Neutrophil (primary cell): ENCODE results near the gene ZNF534.

Experiments used
- H3K27ac ChIP-seq: fragments of 200-600 bp; sonication (generic); 2 replicates; pipeline ENCODE4 v1.5.1; 2016; ENCODE audit warnings: mild to moderate bottlenecking, moderate library complexity
- H3K27me3 ChIP-seq: fragments of 200-600 bp; sonication (generic); 2 replicates; pipeline ENCODE4 v1.6.0; 2016; ENCODE audit warnings: mild to moderate bottlenecking
- H3K36me3 ChIP-seq: fragments of 200-600 bp; sonication (generic); 2 replicates; pipeline ENCODE4 v1.5.1; 2017
- H3K4me1 ChIP-seq, 2 experiments: fragments of 200-600 bp in 1 of 2; sonication (generic) in 1 of 2; 1 replicate in 1 of 2; 2 replicates in 1 of 2; pipeline versions ENCODE4 v1.5.1 to v1.6.1; 2013 to 2016; ENCODE audit warnings: low read depth in 1 of 2, low read length in 1 of 2, mild to moderate bottlenecking in 1 of 2, moderate library complexity in 1 of 2; ENCODE audit not compliant: control insufficient read depth in 1 of 2, insufficient read depth in 1 of 2
- H3K4me3 ChIP-seq, 2 experiments: fragments of 200-600 bp in 1 of 2; sonication (generic) in 1 of 2; 1 replicate in 1 of 2; 2 replicates in 1 of 2; pipeline ENCODE4 v1.5.1; 2013 to 2016; ENCODE audit warnings: low read depth in 1 of 2, low read length in 1 of 2, mild to moderate bottlenecking in 1 of 2, moderate library complexity in 1 of 2
- H3K9me3 ChIP-seq: fragments of 200-600 bp; sonication (generic); 2 replicates; pipeline ENCODE4 v1.5.1; 2016
- TF ChIP-seq, protein P1 (sequence below): fragments of 200-600 bp; sonication (generic); IDR thresholded peaks from 2 replicates; pipeline ENCODE4 v1.5.1; 2016; ENCODE audit warnings: antibody characterized with exemption

ZNF534 gene

DNA sequence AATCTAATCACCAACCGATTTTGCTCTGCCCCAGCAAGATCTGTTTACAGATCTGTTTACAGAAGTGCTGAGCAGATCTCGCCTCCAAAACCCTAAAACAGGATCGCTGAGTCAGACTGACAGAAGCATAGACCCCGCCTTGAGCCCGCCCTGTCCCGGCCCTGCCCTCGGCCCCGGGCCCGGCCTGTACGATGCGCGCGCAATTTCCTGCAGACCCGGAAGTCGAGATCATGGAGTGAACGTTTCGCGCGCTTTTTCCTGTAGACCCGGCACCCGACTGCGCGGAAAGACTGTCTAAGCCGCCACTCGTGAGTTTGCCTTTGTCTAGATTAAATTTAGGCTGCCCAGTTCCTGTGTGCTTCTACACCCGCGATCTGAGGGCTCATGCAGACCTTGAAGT, at the start of gene ZNF534:
Gene ZNF534, plus strand, starts transcription at position 212 of the 400 bp plus-strand sequence. CDS start 2,327 bp downstream, outside the sequence.
- no peaks in the 10 kb centered on the region for H3K36me3 ChIP-seq
- H3K9me3 ChIP-seq, result peaks cover 23% of the 10 kb centered on the region

GRCh38 chr19:52391135-52391534, 37.8 kb upstream of the ZNF534 start:
- peaks cover 19% of the 10 kb centered on the region for H3K9me3 ChIP-seq
- no peak overlapping the region for H3K27ac ChIP-seq
- H3K4me1 ChIP-seq, result no peaks in the 10 kb centered on the region
- no peaks in the 10 kb centered on the region for H3K27me3 ChIP-seq
- H3K4me3 ChIP-seq, result no peak overlapping the region
- no peaks in the 10 kb centered on the region for H3K36me3 ChIP-seq
- TF ChIP-seq, protein P1, sequence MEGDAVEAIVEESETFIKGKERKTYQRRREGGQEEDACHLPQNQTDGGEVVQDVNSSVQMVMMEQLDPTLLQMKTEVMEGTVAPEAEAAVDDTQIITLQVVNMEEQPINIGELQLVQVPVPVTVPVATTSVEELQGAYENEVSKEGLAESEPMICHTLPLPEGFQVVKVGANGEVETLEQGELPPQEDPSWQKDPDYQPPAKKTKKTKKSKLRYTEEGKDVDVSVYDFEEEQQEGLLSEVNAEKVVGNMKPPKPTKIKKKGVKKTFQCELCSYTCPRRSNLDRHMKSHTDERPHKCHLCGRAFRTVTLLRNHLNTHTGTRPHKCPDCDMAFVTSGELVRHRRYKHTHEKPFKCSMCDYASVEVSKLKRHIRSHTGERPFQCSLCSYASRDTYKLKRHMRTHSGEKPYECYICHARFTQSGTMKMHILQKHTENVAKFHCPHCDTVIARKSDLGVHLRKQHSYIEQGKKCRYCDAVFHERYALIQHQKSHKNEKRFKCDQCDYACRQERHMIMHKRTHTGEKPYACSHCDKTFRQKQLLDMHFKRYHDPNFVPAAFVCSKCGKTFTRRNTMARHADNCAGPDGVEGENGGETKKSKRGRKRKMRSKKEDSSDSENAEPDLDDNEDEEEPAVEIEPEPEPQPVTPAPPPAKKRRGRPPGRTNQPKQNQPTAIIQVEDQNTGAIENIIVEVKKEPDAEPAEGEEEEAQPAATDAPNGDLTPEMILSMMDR, result no peak

More for the DNA sequence above, at the start of gene ZNF534:
- Histone ChIP-seq H3K27ac (no peak within 1 kb of the TSS), H3K4me1 (no peaks in the 10 kb centered on the region), H3K27me3 (no peaks in the 10 kb centered on the region), H3K4me3 (no peak within 1 kb of the TSS)
- TF ChIP-seq, protein P1, result no peak

DNA sequence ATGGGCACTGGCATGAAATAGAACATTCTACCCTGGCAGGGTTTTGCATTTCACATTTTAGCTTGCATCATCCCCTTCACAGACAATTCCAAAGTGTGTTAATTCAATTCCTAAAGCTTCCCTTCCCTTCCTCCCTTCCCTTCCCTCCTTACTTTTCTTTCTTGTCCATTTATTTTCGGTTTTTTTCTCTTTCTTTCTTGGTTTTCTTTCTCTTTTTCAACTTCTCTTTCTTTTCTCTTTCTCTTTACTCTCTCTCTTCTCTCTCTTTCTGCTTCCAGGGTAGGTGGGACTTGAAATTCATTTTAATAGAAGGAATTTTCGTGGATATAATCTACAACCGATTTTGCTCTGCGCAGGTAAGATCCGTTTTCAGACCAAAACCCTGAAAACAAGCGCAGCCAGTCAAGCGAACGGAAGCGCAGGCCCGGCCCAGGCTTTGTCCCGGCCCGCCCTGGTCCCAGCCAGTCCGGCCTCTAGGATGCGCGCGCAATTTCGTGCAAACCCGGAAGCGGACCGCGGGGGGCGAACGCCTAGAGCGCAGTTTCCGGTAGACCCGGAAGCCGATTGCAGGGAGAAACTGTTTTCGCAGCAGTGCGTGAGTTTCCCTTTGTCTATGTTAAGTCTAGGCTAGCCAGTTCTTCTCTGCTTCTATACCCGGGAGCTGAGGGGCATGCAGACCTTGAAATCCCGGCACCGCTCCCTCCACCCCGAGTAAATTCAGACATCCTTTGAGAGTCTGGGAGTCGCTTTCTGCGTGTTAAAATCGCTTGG, 31.5 kb upstream of the ZNF534 start, which contains the start of gene ZNF528:
Gene ZNF528, plus strand, starts transcription at position 540 of the 771 bp plus-strand sequence. CDS start 4,165 bp downstream, outside the sequence.
- H3K4me3 ChIP-seq, result peak within 1 kb of the TSS; percentile 64 to 76
- H3K36me3 ChIP-seq, result no peaks in the 10 kb centered on the region
- no peaks in the 10 kb centered on the region for H3K27me3 ChIP-seq
- peaks cover 9 to 12% of the 10 kb centered on the region in 2 experiments for H3K4me1 ChIP-seq
- TF ChIP-seq, protein P1, result no peak
- peaks cover 16% of the 10 kb centered on the region for H3K9me3 ChIP-seq
- H3K27ac ChIP-seq, result peak within 1 kb of the TSS; percentile 56

DNA sequence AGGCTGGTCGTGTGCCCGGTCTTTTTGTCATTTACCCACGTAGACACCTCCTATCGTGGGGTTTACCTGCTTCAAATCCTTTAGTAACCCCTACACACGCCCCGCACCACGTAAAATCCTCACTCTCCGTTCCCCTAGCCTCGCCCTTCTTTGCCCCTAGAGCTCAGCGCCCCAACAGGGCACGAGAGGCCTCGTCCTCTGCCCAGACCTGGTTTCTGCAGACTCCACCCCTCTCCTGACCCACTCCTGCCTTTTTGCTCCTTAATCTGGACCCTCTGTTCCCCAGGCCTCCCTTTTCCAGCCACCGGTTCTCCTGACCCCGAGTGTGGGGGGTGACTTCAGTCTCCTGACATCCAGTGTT, 30.9 kb upstream of the ZNF534 start:
- Histone ChIP-seq H3K27ac (peak overlapping the region; percentile 56), H3K27me3 (no peaks in the 10 kb centered on the region), H3K4me3 (peak overlapping the region; percentile 64 to 76), H3K4me1 (peaks cover 9 to 12% of the 10 kb centered on the region in 2 experiments), H3K36me3 (no peaks in the 10 kb centered on the region), H3K9me3 (peaks cover 16% of the 10 kb centered on the region)
- TF ChIP-seq, protein P1, result no peak

DNA sequence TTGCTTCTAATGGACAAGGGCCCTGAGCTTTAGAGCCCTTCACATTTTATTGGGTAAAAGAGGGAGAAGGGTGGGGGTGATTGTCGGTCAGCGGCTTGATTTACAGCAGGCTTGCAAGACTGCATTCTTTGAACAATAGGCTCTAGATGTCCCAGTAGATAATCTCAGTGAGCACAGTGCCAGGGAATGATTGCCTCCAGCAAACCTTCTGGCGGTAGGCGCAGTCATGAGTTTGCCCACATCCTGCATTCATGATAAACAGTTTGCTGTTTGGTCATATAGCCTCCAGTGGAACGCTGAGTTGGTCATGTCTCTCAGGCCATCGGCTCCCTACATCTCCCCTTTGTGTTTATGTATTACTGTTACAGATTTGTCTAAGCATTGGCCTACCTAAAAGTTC, 18.7 kb upstream of the ZNF534 start:
- peaks cover 7% of the 10 kb centered on the region for H3K36me3 ChIP-seq
- peaks cover 26% of the 10 kb centered on the region for H3K9me3 ChIP-seq

More for the DNA sequence above, 18.7 kb upstream of the ZNF534 start:
- TF ChIP-seq, protein P1, result no peak
- no peaks in the 10 kb centered on the region for H3K4me1 ChIP-seq
- H3K27ac ChIP-seq, result no peak overlapping the region
- no peaks in the 10 kb centered on the region for H3K27me3 ChIP-seq
- no peak overlapping the region for H3K4me3 ChIP-seq
